ENCODE results near the gene PPM1K.

DNA sequence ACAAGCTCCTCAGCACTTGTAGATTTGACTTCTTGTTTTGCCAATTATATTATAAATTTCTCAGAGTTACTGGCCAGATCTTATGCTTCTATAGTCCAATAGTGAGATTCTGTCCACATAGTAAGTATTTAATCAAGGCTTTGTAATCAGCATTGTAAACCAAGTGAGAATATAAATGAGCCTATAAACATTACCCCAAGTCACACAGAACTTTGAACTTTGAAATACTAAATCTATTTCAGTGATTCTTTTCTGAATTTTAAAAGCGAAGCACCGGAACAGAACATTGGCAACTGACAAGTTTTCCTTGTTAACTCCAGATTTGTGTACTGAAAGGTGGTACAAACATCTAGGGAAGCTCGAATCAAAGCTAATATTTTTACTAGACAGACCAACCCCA lies 37.2 kb downstream of the PPM1K start:
- TF ChIP-seq POLR2A (IDR thresholded peaks at IDR 0.05) = no peak
- TF ChIP-seq, protein P1, sequence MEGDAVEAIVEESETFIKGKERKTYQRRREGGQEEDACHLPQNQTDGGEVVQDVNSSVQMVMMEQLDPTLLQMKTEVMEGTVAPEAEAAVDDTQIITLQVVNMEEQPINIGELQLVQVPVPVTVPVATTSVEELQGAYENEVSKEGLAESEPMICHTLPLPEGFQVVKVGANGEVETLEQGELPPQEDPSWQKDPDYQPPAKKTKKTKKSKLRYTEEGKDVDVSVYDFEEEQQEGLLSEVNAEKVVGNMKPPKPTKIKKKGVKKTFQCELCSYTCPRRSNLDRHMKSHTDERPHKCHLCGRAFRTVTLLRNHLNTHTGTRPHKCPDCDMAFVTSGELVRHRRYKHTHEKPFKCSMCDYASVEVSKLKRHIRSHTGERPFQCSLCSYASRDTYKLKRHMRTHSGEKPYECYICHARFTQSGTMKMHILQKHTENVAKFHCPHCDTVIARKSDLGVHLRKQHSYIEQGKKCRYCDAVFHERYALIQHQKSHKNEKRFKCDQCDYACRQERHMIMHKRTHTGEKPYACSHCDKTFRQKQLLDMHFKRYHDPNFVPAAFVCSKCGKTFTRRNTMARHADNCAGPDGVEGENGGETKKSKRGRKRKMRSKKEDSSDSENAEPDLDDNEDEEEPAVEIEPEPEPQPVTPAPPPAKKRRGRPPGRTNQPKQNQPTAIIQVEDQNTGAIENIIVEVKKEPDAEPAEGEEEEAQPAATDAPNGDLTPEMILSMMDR (IDR thresholded peaks at IDR 0.05 in 8 of 11, conservative IDR thresholded peaks at IDR 0.05 in 3 of 11) = no peak
